ENCODE data around the gene LGALS16. TPM values are rescaled to one million over a fixed set of nuclear protein-coding genes. Genes with fewer than 3 reads are reported as not detected.

Gene LGALS16
- total and polyA plus RNA-seq, 10 of the 15 experiments (the other 5 are each of a cell fraction or from before 2014, with no cell fraction given) = not detected

GRCh38 chr19:39709026-39709872 lies 53.5 kb downstream of the LGALS16 start:
- Histone ChIP-seq H2AFZ (ENCODE audit: control insufficient read depth, low read depth, low read length) (no peak overlapping the region; the same call in 1 of the 2 replicates), H4K20me1 (ENCODE audit: control insufficient read depth, insufficient read depth) (no peaks in the 10 kb centered on the region), H3K9ac (ENCODE audit: control insufficient read depth, insufficient read depth, low read length) (no peak overlapping the region), H3K36me3 (ENCODE audit: control insufficient read depth in 2 of 2, insufficient read depth in 2 of 2, low read length in 1 of 2) (no peaks in the 10 kb centered on the region), H3K4me2 (ENCODE audit: control insufficient read depth, insufficient read depth) (peak overlapping the region; percentile 51), H3K79me2 (ENCODE audit: control insufficient read depth, insufficient read depth, low read length) (peaks cover 2% of the 10 kb centered on the region), H3K4me3 (no peak overlapping the region), H3K27me3 (replicated peaks in 1 of 2; ENCODE audit: control insufficient read depth in 2 of 2, insufficient read depth in 2 of 2, low read length in 1 of 2) (no peaks in the 10 kb centered on the region), H3K9me3 (replicated peaks; ENCODE audit: control insufficient read depth, insufficient read depth, low read length) (peaks cover 2% of the 10 kb centered on the region; the same call in 1 of the 3 replicates), H3K27ac (ENCODE audit: control insufficient read depth, insufficient read depth) (peak overlapping the region; percentile 68), H3K4me1 (ENCODE audit: control insufficient read depth, insufficient read depth, low read length) (peaks cover 50% of the 10 kb centered on the region)
- ChIA-PET CTCF (no interaction called here), RAD21 (ENCODE audit: unreplicated experiment) (no interaction called here), POLR2A (no interaction called here), SMC1A (ENCODE audit: uncharacterized antibody, unreplicated experiment) (no interaction called here)
- BruUV-seq (replicated peaks) = no TSS peak
- in situ Hi-C loops (cut with MboI) (no loop called here), intact Hi-C loops (cut with micrococcal nuclease; ENCODE audit: unreplicated experiment) (loop anchor here (5.0 kb wide), 1 partner anchor 33 kb away; no protein-coding TSS in a partner anchor)
- TF ChIP-seq GATAD2B (conservative IDR thresholded peaks at IDR 0.05; ENCODE audit: low read depth) = 0 out of 2 replicates have a peak, but pooled peaks have one; percentile 40
- TF ChIP-seq SPI1 (IDR thresholded peaks at IDR 0.05; ENCODE audit: borderline replicate concordance, insufficient read depth, low read depth, low read length) = peak; percentile 81
- 0 out of 2 replicates have a peak, but pooled peaks have one; percentile 11 for TF ChIP-seq NFIC (IDR thresholded peaks at IDR 0.05; ENCODE audit: low read depth, low read length)
- TF ChIP-seq RBBP5 (conservative IDR thresholded peaks at IDR 0.05) = no peak
- FAIRE-seq (no peak), DNase-seq (ENCODE audit: low read depth, low spot score) (no peak), ATAC-seq (no peak)
- WGBS (ENCODE audit: insufficient coverage, insufficient replicate concordance, low lambda C conversion rate, missing lambda C conversion rate) = 87% methylated on average over 5 of the region's 5 CpGs

Small RNA genes within 50 kb of the gene (small RNA-seq; reads per million reads assigned to genes)
- gene AC005176.2 (not detected), gene RPS29P27 (not detected), gene RPS29P30 (not detected)

Other genes starting within 250 kb of the LGALS16 start
Only the 7 nearest of the 15 such genes appear.
- not detected in 2 replicates for gene SELENOV, start 140.8 kb upstream of the LGALS16 start, total RNA-seq (2014; rRNA removed)
- not detected in 2 replicates for gene SELENOV, start 140.8 kb upstream of the LGALS16 start, total RNA-seq (2014; rRNA removed; fragmentation: Illumina TruSeq; extraction: Trizol)
- gene SELENOV, start 140.8 kb upstream of the LGALS16 start, total RNA-seq (2021) = not detected in 2 replicates
- not detected in 2 replicates for gene SELENOV, start 140.8 kb upstream of the LGALS16 start, polyA plus RNA-seq (2011; rRNA removed)
- gene SELENOV, start 140.8 kb upstream of the LGALS16 start, polyA plus RNA-seq (2014; fragmentation: Illumina TruSeq; extraction: Trizol) = not detected in 2 replicates
- gene SELENOV, start 140.8 kb upstream of the LGALS16 start, polyA plus RNA-seq (2014; fragmentation: Nextera tagmentation; extraction: Ambion mirVana) = not detected
- not detected in 2 replicates for gene SELENOV, start 140.8 kb upstream of the LGALS16 start, polyA plus RNA-seq (2014; rRNA removed)
- gene SELENOV, start 140.8 kb upstream of the LGALS16 start, polyA plus RNA-seq (2016; fragmentation: Nextera tagmentation; extraction: Ambion mirVana) = not detected
- gene EID2B, start 123.1 kb upstream of the LGALS16 start, total RNA-seq (2014; rRNA removed) = 4.1 and 5.5 TPM in 2 replicates
- gene EID2B, start 123.1 kb upstream of the LGALS16 start, total RNA-seq (2014; rRNA removed; fragmentation: Illumina TruSeq; extraction: Trizol) = 3.7 and 5.2 TPM in 2 replicates
- gene EID2B, start 123.1 kb upstream of the LGALS16 start, total RNA-seq (2021) = 3.9 and 4.3 TPM in 2 replicates
- gene EID2B, start 123.1 kb upstream of the LGALS16 start, polyA plus RNA-seq (2011; rRNA removed) = 5.0 and 5.1 TPM in 2 replicates
- gene EID2B, start 123.1 kb upstream of the LGALS16 start, polyA plus RNA-seq (2014; fragmentation: Illumina TruSeq; extraction: Trizol) = 1.4 and 2.9 TPM in 2 replicates
- gene EID2B, start 123.1 kb upstream of the LGALS16 start, polyA plus RNA-seq (2014; fragmentation: Nextera tagmentation; extraction: Ambion mirVana) = 1 to 10 TPM; 5.8 to 6.1 TPM
- gene EID2B, start 123.1 kb upstream of the LGALS16 start, polyA plus RNA-seq (2014; rRNA removed) = 8.8 and 10.1 TPM in 2 replicates
- gene EID2B, start 123.1 kb upstream of the LGALS16 start, polyA plus RNA-seq (2016; fragmentation: Nextera tagmentation; extraction: Ambion mirVana) = 1 to 10 TPM; 4.8 to 5.9 TPM
- gene EID2, start 115.8 kb upstream of the LGALS16 start, total RNA-seq (2014; rRNA removed) = 9.0 and 11.3 TPM in 2 replicates
- 5.9 and 7.0 TPM in 2 replicates for gene EID2, start 115.8 kb upstream of the LGALS16 start, total RNA-seq (2014; rRNA removed; fragmentation: Illumina TruSeq; extraction: Trizol)
- 9.6 and 9.7 TPM in 2 replicates for gene EID2, start 115.8 kb upstream of the LGALS16 start, total RNA-seq (2021)
- gene EID2, start 115.8 kb upstream of the LGALS16 start, polyA plus RNA-seq (2011; rRNA removed) = 4.8 and 7.2 TPM in 2 replicates
- gene EID2, start 115.8 kb upstream of the LGALS16 start, polyA plus RNA-seq (2014; fragmentation: Illumina TruSeq; extraction: Trizol) = 5.8 and 7.0 TPM in 2 replicates
- 1 to 10 TPM; 2.7 to 4.4 TPM for gene EID2, start 115.8 kb upstream of the LGALS16 start, polyA plus RNA-seq (2014; fragmentation: Nextera tagmentation; extraction: Ambion mirVana)
- 11.4 and 15.5 TPM in 2 replicates for gene EID2, start 115.8 kb upstream of the LGALS16 start, polyA plus RNA-seq (2014; rRNA removed)
- 10 to 100 TPM in 1 of 2 experiments, 1 to 10 TPM in 1; 1.6 to 10.4 TPM for gene EID2, start 115.8 kb upstream of the LGALS16 start, polyA plus RNA-seq (2016; fragmentation: Nextera tagmentation; extraction: Ambion mirVana)
- not detected in 2 replicates for gene LGALS13, start 53.4 kb upstream of the LGALS16 start, total RNA-seq (2014; rRNA removed)
- gene LGALS13, start 53.4 kb upstream of the LGALS16 start, total RNA-seq (2014; rRNA removed; fragmentation: Illumina TruSeq; extraction: Trizol) = not detected in 2 replicates
- not detected in 2 replicates for gene LGALS13, start 53.4 kb upstream of the LGALS16 start, total RNA-seq (2021)
- gene LGALS13, start 53.4 kb upstream of the LGALS16 start, polyA plus RNA-seq (2011; rRNA removed) = not detected in 2 replicates
- not detected in 2 replicates for gene LGALS13, start 53.4 kb upstream of the LGALS16 start, polyA plus RNA-seq (2014; fragmentation: Illumina TruSeq; extraction: Trizol)
- gene LGALS13, start 53.4 kb upstream of the LGALS16 start, polyA plus RNA-seq (2014; fragmentation: Nextera tagmentation; extraction: Ambion mirVana) = not detected
- gene LGALS13, start 53.4 kb upstream of the LGALS16 start, polyA plus RNA-seq (2014; rRNA removed) = not detected in 2 replicates
- gene LGALS13, start 53.4 kb upstream of the LGALS16 start, polyA plus RNA-seq (2016; fragmentation: Nextera tagmentation; extraction: Ambion mirVana) = not detected
- gene LGALS14, start 48.6 kb downstream of the LGALS16 start, total RNA-seq (2014; rRNA removed) = 6.9 and 9.0 TPM in 2 replicates
- gene LGALS14, start 48.6 kb downstream of the LGALS16 start, total RNA-seq (2014; rRNA removed; fragmentation: Illumina TruSeq; extraction: Trizol) = 5.2 and 6.2 TPM in 2 replicates
- gene LGALS14, start 48.6 kb downstream of the LGALS16 start, total RNA-seq (2021) = 4.9 and 6.6 TPM in 2 replicates
- gene LGALS14, start 48.6 kb downstream of the LGALS16 start, polyA plus RNA-seq (2011; rRNA removed) = 9.3 and 12.2 TPM in 2 replicates
- gene LGALS14, start 48.6 kb downstream of the LGALS16 start, polyA plus RNA-seq (2014; fragmentation: Illumina TruSeq; extraction: Trizol) = 8.1 and 8.5 TPM in 2 replicates
- gene LGALS14, start 48.6 kb downstream of the LGALS16 start, polyA plus RNA-seq (2014; fragmentation: Nextera tagmentation; extraction: Ambion mirVana) = 10 to 100 TPM; 21.0 to 34.6 TPM
- gene LGALS14, start 48.6 kb downstream of the LGALS16 start, polyA plus RNA-seq (2014; rRNA removed) = 5.2 and 7.6 TPM in 2 replicates
- gene LGALS14, start 48.6 kb downstream of the LGALS16 start, polyA plus RNA-seq (2016; fragmentation: Nextera tagmentation; extraction: Ambion mirVana) = 1 to 10 TPM; 5.1 to 6.2 TPM
- not detected in 2 replicates for gene CLC, start 82.1 kb downstream of the LGALS16 start, total RNA-seq (2014; rRNA removed)
- gene CLC, start 82.1 kb downstream of the LGALS16 start, total RNA-seq (2014; rRNA removed; fragmentation: Illumina TruSeq; extraction: Trizol) = 0.27 TPM in 1 of 2 replicates, not detected in the other
- 0.36 TPM in 1 of 2 replicates, not detected in the other for gene CLC, start 82.1 kb downstream of the LGALS16 start, total RNA-seq (2021)
- gene CLC, start 82.1 kb downstream of the LGALS16 start, polyA plus RNA-seq (2011; rRNA removed) = 0.31 TPM in 1 of 2 replicates, not detected in the other
- 0.35 TPM in 1 of 2 replicates, not detected in the other for gene CLC, start 82.1 kb downstream of the LGALS16 start, polyA plus RNA-seq (2014; fragmentation: Illumina TruSeq; extraction: Trizol)
- gene CLC, start 82.1 kb downstream of the LGALS16 start, polyA plus RNA-seq (2014; fragmentation: Nextera tagmentation; extraction: Ambion mirVana) = under 1 TPM; 0.18 to 0.21 TPM
- gene CLC, start 82.1 kb downstream of the LGALS16 start, polyA plus RNA-seq (2014; rRNA removed) = 0.29 TPM in 1 of 2 replicates, not detected in the other
- gene CLC, start 82.1 kb downstream of the LGALS16 start, polyA plus RNA-seq (2016; fragmentation: Nextera tagmentation; extraction: Ambion mirVana) = not detected
- gene LEUTX, start 122.9 kb downstream of the LGALS16 start, total RNA-seq (2014; rRNA removed) = not detected in 2 replicates
- gene LEUTX, start 122.9 kb downstream of the LGALS16 start, total RNA-seq (2014; rRNA removed; fragmentation: Illumina TruSeq; extraction: Trizol) = not detected in 2 replicates
- gene LEUTX, start 122.9 kb downstream of the LGALS16 start, total RNA-seq (2021) = not detected in 2 replicates
- not detected in 2 replicates for gene LEUTX, start 122.9 kb downstream of the LGALS16 start, polyA plus RNA-seq (2011; rRNA removed)
- gene LEUTX, start 122.9 kb downstream of the LGALS16 start, polyA plus RNA-seq (2014; fragmentation: Illumina TruSeq; extraction: Trizol) = 0.46 TPM in 1 of 2 replicates, not detected in the other
- under 1 TPM; 0.29 to 0.40 TPM for gene LEUTX, start 122.9 kb downstream of the LGALS16 start, polyA plus RNA-seq (2014; fragmentation: Nextera tagmentation; extraction: Ambion mirVana)
- 0.33 and 0.91 TPM in 2 replicates for gene LEUTX, start 122.9 kb downstream of the LGALS16 start, polyA plus RNA-seq (2014; rRNA removed)
- under 1 TPM; 0.39 to 0.44 TPM for gene LEUTX, start 122.9 kb downstream of the LGALS16 start, polyA plus RNA-seq (2016; fragmentation: Nextera tagmentation; extraction: Ambion mirVana)

Measured in GM12878 (cell line).